ENCODE measurements around the gene NKX2-1.

DNA sequence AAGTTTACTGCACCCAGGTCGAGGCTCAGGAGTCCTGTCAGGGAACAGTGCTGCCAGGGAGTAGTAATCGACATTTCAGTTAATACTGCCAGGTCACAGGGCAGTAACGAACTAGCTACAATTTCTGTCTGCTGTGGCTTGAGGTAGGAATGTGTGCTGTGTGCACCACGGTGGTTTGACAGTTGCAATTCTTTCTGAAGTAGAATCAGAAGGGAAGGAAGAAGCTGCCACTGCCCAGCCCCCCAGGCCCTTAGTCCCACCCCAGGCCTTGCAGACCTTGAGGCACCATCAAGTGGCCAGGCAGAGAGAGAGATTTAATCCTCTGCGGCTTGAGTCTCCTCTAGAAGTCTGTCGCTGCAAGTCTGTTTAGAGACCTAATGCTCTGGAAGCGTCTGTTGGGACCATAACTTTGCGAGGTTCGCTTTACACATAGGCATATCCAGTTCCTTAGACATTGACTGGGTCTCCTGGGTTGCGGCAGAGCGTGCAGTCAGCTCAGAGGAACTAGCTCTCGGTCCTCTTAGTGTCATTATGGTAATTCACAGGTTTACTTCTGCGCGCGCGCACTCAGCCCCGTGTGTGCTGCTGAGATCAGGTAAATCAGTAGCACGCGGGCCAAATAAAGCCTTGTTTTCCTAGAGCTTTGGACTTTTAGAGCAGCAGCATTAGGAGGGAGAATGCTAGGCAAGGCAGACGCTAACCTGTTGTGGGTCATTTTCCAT, 9.8 kb downstream of the NKX2-1 start:
- no peak for TF ChIP-seq POLR2A (IDR thresholded peaks at IDR 0.05)
- TF ChIP-seq, protein P1, sequence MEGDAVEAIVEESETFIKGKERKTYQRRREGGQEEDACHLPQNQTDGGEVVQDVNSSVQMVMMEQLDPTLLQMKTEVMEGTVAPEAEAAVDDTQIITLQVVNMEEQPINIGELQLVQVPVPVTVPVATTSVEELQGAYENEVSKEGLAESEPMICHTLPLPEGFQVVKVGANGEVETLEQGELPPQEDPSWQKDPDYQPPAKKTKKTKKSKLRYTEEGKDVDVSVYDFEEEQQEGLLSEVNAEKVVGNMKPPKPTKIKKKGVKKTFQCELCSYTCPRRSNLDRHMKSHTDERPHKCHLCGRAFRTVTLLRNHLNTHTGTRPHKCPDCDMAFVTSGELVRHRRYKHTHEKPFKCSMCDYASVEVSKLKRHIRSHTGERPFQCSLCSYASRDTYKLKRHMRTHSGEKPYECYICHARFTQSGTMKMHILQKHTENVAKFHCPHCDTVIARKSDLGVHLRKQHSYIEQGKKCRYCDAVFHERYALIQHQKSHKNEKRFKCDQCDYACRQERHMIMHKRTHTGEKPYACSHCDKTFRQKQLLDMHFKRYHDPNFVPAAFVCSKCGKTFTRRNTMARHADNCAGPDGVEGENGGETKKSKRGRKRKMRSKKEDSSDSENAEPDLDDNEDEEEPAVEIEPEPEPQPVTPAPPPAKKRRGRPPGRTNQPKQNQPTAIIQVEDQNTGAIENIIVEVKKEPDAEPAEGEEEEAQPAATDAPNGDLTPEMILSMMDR (IDR thresholded peaks at IDR 0.05) = no peak

All from right lobe of liver (tissue), 4 donors.